Measurements from ENCODE around the gene UNC79. TPM values are rescaled to one million over a fixed set of nuclear protein-coding genes. Genes with fewer than 3 reads are reported as not detected.

The UNC79 gene
- polyA plus RNA-seq, 1 donor: 1.1 TPM

- DNase-seq: no peak
These were observed 277.6 kb downstream of the UNC79 start for GRCh38 chr14:93708311-93708734.

DNA sequence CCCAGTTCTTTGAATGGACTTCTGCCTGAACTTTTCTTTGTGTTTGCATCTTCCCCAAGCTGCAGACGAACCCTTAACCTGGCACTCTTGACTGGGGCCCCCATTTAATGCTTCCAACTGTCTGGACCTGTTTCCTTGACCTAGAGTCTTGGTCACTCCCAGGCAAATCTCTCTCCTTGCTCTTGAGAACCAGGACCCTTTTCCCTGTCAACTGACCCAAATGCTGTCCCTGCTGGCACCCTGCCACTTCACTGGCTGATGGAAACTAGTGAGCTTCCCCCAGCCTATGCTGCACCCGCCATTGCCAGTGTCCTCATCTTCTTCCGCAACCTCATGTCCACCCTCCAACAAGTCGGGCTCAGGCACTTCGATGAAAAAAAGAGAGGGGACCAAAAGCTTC is 278.1 kb downstream of the UNC79 start:
- DNase-seq: no peak

DNA sequence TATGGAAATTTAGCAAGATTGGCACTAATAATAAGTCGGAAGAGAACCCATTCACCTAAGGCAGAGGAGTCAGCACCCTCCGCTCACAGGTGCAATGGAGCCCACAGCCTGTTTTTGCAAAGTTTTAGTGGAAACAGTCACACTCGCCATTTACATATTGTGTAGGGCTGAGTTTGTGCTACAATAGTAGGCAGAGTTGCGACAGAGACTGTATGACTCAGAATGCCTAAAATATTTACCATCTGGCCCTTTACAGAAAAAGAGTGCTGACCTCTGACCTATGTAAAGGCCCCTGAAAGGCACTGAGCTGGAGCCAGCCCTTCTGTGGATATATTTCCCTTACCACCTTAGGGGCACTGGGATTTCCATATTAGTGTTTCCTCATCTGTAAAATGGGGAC is 278.5 kb downstream of the UNC79 start:
- no peak for DNase-seq

DNA sequence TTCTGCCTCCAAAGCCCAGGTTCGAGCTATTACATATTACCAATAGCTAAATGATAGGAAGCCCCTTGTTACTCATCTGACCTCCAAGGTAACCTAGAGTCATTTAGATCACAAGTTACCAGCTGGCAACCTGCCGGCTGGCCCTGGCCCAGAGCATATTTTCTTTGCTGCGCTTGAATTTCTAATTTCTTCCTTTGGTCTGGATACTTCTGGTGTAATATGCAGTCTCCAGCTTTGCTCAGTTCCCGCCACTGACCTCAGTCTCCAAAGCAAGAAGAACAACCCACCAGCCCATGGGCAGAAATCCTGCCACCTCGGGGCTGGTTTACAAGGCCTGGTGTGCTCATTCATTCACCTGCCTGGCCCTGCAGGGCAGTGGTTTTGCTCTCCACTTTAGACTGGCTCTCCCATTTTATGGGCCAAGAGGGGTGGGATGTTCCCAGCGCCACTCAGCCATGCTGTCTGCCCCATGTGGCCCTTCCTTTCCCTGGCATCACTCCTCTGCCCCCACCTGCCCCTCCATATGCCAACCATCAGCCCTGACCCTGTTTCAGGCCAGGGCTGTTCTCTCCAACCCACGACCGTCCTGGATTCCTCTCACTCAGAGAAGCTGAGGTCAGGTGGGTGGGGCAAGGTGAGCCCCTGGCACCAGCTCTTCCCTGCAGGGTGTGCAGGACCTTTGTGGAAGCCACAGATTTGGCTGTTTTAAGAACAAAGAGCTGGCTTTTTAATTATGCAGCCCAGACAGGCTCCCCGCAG is 281.5 kb downstream of the UNC79 start:
- DNase-seq: no peak

- no peak for DNase-seq
These were observed 282.3 kb downstream of the UNC79 start for GRCh38 chr14:93712838-93713724.

- no peak for DNase-seq
These were observed 283.1 kb downstream of the UNC79 start for GRCh38 chr14:93713726-93714405.

DNA sequence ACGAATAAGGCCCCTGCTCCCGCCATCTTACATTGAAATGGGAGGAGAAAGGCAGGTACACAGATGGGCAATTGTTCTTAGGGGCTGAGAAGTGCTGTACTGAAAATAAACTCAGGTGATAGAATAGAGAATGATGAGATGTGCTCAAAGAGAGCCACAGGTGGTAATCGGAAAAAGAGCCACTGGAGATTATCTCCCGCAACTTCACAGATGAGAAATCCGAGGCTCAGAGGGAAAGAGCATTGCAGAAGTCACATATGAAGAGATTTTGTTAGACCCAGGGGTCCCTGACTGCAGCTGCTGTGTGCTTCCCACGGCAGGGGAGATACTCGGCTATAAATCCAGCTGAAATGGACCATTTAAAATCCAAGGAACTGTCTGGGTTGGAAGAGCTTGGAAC is 283.9 kb downstream of the UNC79 start:
- no peak for DNase-seq

- no peak for DNase-seq
These were observed 284.7 kb downstream of the UNC79 start for GRCh38 chr14:93715279-93715927.

DNA sequence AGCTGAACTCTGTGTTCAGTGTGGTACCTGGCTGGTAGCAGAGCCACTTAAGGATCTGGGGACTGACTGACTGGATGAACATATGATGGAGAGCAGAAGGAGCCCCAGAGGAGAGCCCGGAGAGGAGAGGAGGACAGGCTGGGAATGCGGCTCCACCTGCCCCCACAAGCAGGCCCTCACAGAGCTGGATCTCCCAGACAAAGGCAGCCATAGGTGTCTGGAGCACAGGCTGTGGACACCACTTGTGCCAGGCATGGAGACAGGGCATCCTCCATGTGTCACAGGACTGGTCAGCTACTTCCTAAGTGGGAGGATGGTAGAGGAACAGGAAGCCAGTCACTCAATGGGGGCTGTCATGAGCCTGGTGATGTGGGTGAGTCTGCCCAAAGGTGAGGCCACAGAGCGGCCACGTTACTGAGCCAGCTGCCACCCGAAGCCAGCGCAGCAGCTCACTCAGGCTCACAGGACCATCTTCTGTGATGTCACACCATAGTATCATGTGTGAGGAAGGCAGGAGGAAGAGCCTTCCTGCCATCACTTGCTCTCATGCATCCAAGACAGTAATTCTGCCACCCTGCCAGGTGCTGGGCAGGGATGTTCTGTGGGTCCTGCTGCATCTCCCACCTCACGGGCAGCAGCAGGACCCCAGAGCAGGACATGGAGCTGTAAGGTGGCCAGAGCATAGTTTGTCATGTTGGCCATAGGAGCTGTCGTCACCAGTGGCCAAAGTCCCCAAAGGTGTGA is 285.4 kb downstream of the UNC79 start:
- no peak for DNase-seq

DNA sequence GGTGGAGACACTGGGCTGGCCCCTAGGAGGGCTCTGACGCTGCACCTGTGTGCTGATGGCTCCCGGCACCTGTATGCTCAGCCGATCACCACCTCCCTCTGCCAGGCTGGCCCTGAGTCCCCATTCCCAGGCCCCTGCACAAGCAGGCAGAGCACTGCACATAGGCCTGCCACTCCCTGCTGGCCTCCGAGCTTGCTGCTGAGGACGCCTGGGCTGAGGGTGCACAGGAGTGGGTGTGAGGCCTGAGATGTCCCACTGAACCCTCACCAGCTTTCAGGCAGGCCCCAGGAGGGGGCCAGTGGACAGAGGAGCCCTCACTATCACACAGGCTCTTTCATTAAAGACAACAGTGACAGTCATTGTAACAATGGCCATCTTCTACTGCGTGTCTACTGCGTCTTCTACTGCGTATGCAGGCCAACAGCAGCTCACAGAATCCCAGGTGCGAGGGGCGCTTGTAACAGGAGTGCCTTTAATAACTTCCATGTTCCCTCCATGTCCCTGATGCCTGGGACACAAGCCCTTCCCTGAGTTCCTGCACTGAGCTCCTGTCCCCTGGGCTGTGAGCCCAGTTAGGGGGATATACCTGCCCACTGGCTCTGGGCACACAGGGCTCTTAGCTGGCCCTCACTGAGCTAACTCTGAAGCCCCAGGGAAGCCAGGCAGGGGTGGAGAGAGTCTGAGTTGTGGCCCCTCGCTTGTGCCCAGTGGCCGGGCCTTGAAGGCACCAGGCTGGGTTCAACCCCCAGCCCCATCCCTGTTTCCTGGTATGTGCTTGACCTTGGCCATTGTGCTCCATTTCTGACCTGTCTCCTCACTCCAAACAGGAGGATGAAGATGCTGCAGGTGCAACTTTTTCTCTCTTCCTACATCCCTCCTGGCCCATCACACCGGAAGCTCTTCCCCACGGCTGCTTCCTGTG is 286.3 kb downstream of the UNC79 start:
- no peak for DNase-seq

DNA sequence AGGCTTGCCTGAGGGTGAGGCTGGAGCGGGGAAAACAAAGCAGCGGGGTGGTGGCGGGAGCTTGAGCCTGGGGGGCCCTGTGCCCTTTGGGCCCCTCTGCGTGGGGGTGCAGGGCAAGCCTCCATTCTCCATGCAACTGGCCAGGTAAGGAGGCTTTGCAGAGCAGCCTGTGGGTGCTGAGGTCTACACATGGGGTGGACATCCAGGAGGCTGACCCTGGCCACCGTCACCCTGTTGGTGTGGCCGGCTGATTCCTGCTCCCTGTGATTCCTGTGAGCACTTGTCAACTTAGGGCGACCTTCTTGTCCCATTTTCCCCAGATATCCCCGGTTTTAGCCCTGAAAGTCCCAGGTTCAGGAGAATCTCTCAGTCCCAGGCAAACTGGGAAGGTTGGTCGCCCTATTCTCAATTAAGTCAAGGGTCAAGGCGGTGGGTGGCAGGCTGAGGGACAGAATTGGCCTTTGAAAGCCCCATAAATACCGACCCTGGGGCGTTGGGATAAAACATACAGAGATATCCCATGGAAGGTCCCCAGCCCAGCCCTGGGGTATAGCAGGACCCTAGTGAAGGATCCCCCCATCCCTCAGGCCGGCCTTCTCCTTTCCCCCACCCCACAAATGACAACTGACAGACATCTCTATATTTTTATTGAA is 287.1 kb downstream of the UNC79 start:
- no peak for DNase-seq

DNA sequence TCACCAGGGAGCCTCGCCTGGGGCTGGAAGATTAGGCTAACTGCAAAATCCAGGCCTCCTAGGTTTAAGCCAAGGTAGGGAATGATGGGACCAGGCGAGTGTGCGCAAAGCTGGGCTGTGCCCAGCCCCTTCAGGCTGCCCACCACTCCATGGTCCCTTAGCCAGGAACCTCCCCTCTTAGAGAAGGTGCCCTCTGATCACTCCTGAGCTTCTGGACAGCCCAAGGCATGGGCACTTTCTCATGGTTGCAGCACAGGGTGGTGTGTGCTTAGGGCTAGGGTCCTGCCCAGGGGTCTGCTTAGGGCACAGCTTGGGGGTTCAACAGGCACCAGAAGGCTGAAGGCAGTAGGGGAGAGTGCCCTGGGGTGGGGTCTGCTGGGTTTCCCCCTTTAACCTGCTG is 288.5 kb downstream of the UNC79 start:
- no peak for DNase-seq

DNA sequence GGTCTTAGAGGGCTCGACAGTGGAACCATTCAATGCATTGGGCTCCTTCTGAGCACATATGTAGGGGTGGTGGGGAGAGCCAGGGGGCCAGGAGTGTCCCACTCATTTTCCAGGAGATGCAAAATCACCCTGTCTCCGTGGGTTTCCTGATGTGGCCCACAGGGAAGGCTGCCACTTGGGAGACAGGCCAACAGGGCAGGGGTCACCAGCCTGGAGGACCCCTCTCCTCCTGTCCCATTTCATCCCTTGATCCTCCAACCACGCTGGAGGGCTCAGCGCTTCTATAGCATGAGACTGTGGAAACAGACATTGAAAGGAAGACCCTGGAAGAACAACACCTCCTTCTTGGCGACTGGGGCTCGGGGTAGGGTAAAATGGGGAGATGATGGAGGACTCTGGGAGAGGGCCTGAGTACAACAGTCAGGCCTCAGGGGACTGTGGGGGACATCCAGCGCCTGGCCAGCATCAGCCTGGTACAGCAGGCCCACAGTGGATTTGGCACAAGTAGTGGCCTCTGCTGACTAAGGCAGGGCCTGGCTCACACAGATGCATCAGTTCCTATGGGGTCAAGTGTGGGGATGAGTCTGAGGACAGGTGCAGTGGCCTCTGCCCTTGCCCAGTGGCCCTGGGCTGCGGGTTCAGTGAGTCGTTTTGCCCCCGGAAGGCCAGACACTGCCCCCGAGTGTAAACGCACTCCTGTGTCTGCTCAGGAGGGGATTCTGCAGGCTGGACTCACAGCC is 289.5 kb downstream of the UNC79 start:
- DNase-seq: no peak

DNA sequence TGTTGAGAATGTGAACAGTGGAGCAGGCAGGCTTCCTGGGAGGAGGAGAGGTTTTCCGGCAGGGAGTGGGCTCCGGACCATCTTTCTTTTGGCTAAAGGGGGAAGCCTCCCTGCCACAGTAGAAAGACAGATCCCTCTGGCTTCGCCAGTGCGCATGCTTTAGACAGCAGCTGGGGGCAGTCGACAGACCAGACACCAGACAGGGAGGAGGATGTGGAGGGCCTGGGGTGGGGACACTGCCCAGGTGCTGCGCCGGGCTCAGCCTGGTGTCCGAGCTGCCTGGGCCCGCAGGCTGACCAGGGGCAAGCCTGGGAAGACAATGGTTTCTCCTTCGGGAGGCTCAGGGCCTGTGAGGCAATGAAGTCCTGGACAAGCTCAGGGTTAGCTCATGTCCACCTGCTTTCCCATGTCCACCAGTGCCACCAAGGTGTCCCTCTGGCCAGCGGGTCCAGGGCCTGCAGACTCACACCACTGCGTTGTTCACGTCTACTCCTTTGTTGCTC is 290.3 kb downstream of the UNC79 start:
- no peak for DNase-seq

DNA sequence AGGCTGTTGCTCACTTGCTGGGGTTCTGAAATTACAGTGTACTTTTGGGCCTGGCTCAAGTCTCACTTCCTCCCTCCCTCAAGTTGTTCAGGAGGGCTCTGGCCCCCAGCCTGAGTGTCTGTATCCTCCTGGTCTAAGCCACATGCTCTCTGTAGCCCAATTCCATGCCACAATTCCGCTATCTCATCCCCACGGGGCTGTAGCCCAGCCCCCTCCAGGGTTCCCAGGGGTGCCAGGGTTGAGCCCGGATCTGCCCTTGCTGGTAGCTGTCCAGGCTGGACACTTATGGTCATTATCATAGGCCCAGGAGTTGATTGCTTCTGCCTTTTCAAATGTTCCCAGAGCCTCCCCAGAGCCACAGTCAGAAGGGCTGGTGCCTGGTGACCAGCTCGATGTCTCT is 292.3 kb downstream of the UNC79 start:
- DNase-seq: no peak

GRCh38 chr14:93725002-93725582 is 294.4 kb downstream of the UNC79 start:
- no peak for DNase-seq

DNA sequence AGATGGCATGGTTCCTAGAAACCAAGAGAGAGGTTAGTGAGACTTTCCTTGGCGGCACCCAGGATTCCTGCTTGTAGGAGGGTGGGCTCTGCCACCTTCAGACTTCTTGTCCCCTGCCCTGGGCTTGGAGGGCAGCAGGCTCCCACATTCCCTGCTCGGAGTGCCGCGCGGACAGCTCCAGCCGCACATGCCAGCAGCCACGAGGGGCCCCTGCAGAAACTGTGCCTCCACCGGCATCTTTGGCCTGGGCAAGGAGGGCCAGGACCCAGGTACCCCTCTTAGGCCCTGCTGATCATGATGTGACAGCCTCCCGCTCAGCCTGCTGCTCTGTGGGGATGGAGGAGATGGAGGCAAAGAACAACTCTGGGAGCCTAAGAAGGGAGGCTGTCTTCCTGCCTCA is 295.3 kb downstream of the UNC79 start:
- DNase-seq: no peak

DNA sequence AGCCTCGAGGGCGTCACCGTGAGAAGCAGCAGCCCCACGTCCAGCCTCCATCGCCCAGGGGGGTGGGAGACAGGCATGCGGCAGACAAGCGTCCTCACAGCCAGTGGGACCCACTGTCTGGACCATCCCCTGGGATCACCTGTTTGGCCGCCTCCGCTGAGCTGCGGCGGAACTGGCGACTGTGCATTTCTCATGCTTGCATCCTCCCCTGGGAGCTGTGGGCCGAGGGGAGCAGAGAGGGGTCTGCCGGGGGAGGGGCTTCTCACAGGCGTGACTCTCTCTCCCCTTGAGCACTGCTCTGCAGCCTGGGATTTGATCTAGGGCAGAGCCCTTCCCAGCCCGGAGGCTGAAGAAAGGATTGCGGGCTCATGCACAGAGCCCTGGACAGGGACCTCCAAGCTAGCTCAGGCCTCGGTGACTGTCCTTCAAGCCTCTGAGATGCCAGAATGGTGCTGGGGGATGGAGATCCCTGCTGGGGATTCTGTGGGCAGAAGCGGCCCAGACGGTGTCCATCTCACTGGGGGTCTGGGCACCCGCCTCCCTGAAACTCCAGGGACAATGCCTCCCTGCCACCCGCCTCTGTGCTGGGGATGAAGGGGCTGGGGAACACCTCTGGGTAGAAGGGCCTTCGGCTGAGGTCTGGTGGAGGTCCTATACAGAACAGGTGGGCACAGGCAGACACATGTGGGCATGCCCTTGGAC is 296.5 kb downstream of the UNC79 start:
- no peak for DNase-seq
